Glutamatergic neuron (in vitro differentiated cells): ENCODE data around the gene BARX2. TPM values are rescaled to one million over a fixed set of nuclear protein-coding genes. Genes with fewer than 3 reads are reported as not detected.

Experiments
- DNase-seq: peaks from one replicate; pipeline ENCODE4 v3.0.0; 2022
- H3K27ac Mint-ChIP-seq: one replicate; pipeline ENCODE4 v1.8.0; 2020; ENCODE audit warnings: mild to moderate bottlenecking, mixed read lengths, inconsistent platforms; ENCODE audit not compliant: unreplicated experiment
- H3K27me3 Mint-ChIP-seq: one replicate; pipeline ENCODE4 v1.8.0; 2020; ENCODE audit warnings: mild to moderate bottlenecking, moderate library complexity, mixed read lengths, inconsistent platforms; ENCODE audit not compliant: unreplicated experiment
- H3K36me3 Mint-ChIP-seq: one replicate; pipeline ENCODE4 v1.8.0; 2020; ENCODE audit warnings: mild to moderate bottlenecking, mixed read lengths, inconsistent platforms; ENCODE audit not compliant: unreplicated experiment
- H3K4me1 Mint-ChIP-seq: one replicate; pipeline ENCODE4 v1.8.0; 2020; ENCODE audit warnings: mild to moderate bottlenecking, low read depth, mixed read lengths, inconsistent platforms; ENCODE audit not compliant: unreplicated experiment
- H3K4me3 Mint-ChIP-seq: one replicate; pipeline ENCODE4 v1.8.0; 2020; ENCODE audit warnings: mild to moderate bottlenecking, mixed read lengths, inconsistent platforms; ENCODE audit not compliant: unreplicated experiment
- H3K9me3 Mint-ChIP-seq: one replicate; pipeline ENCODE4 v1.8.0; 2020; ENCODE audit warnings: mild to moderate bottlenecking, moderate library complexity, mixed read lengths, inconsistent platforms; ENCODE audit not compliant: unreplicated experiment
- CTCF ChIP-seq: fragments of 200-600 bp; sonication (generic); IDR thresholded peaks from one replicate; pipeline ENCODE4 v1.5.0; 2021; ENCODE audit not compliant: partially characterized antibody, unreplicated experiment
- total RNA-seq: library from RNA; stranded (reverse); fragmentation: NEBNext Ultra II Directional; extraction: Animal tissue kit (Norgen Biotek cat#: 25700); gene quantifications from one replicate; pipeline ENCODE4 v1.2.1, GENCODE V29; 2021; ENCODE audit not compliant: unreplicated experiment

Gene BARX2
- total RNA-seq, 1 donor from 2014 or later, result not detected

- Mint-ChIP-seq H3K4me1 (no peaks in the 10 kb centered on the region), H3K9me3 (peaks cover 3% of the 10 kb centered on the region), H3K27ac (no peak overlapping the region), H3K36me3 (no peaks in the 10 kb centered on the region), H3K27me3 (peaks cover 5% of the 10 kb centered on the region), H3K4me3 (no peak overlapping the region)
- TF ChIP-seq CTCF, result no peak
- no peak for DNase-seq
Observed at GRCh38 chr11:129440028-129440713, 64.5 kb downstream of the BARX2 start.

GRCh38 chr11:129442171-129442570, 66.5 kb downstream of the BARX2 start:
- Mint-ChIP-seq H3K4me1 (no peaks in the 10 kb centered on the region), H3K9me3 (peaks cover 3% of the 10 kb centered on the region), H3K27ac (no peak overlapping the region), H3K4me3 (no peak overlapping the region), H3K36me3 (no peaks in the 10 kb centered on the region), H3K27me3 (peaks cover 5% of the 10 kb centered on the region)
- TF ChIP-seq CTCF, result no peak
- no peak for DNase-seq

- H3K9me3 Mint-ChIP-seq, result peaks cover 3% of the 10 kb centered on the region
- H3K27ac Mint-ChIP-seq, result no peak overlapping the region
- no peak for TF ChIP-seq CTCF
Observed at GRCh38 chr11:129443276-129443675, 67.6 kb downstream of the BARX2 start.

GRCh38 chr11:129444274-129444673, 68.6 kb downstream of the BARX2 start:
- H3K4me1 Mint-ChIP-seq, result no peaks in the 10 kb centered on the region
- no peak for DNase-seq
- H3K9me3 Mint-ChIP-seq, result peaks cover 2% of the 10 kb centered on the region
- H3K36me3 Mint-ChIP-seq, result peaks cover 7% of the 10 kb centered on the region
- TF ChIP-seq CTCF, result no peak
- H3K27me3 Mint-ChIP-seq, result peaks cover 5% of the 10 kb centered on the region
- H3K4me3 Mint-ChIP-seq, result no peak overlapping the region
- no peak overlapping the region for H3K27ac Mint-ChIP-seq

More at GRCh38 chr11:129443276-129443675, 67.6 kb downstream of the BARX2 start:
- no peak for DNase-seq
- Mint-ChIP-seq H3K36me3 (peaks cover 7% of the 10 kb centered on the region), H3K4me1 (no peaks in the 10 kb centered on the region), H3K4me3 (no peak overlapping the region), H3K27me3 (peaks cover 5% of the 10 kb centered on the region)

GRCh38 chr11:129445226-129445625, 69.6 kb downstream of the BARX2 start:
- no peaks in the 10 kb centered on the region for H3K4me1 Mint-ChIP-seq
- H3K9me3 Mint-ChIP-seq, result peaks cover 2% of the 10 kb centered on the region

More at GRCh38 chr11:129445226-129445625, 69.6 kb downstream of the BARX2 start:
- Mint-ChIP-seq H3K27ac (no peak overlapping the region), H3K27me3 (peaks cover 3% of the 10 kb centered on the region), H3K36me3 (peaks cover 7% of the 10 kb centered on the region), H3K4me3 (no peak overlapping the region)
- TF ChIP-seq CTCF, result no peak
- no peak for DNase-seq
